Measurements from ENCODE around the gene SNAP29. TPM values are rescaled to one million over a fixed set of nuclear protein-coding genes. Genes with fewer than 3 reads are reported as not detected.

SNAP29 gene
- total and polyA plus RNA-seq, 9 of the 15 experiments (the other 6 are each of a cell fraction or from before 2014, with no cell fraction given) = 19.5 to 250 (median 75.9) TPM

- TF ChIP-seq ARID3B (CRISPR knock-in tag; IDR thresholded peaks at IDR 0.05; ENCODE audit: borderline replicate concordance) (0 out of 2 replicates have a peak, but pooled peaks have one; percentile 28), ZNF184 (CRISPR knock-in tag; IDR thresholded peaks at IDR 0.05) (no peak), POLR2AphosphoS2 (IDR thresholded peaks at IDR 0.05; ENCODE audit: low read length) (no peak)
Measured at GRCh38 chr22:20873214-20873613, 14.4 kb downstream of the SNAP29 start (continued).

- Histone ChIP-seq H3K4me2 (ENCODE audit: insufficient read depth, low read length) (no peak overlapping the region), H3K9me3 (replicated peaks; ENCODE audit: control insufficient read depth, insufficient read depth, low read depth, low read length) (no peaks in the 10 kb centered on the region), H3K36me3 (ENCODE audit: control insufficient read depth, insufficient read depth, low read length) (peaks cover 59% of the 10 kb centered on the region), H3K27me3 (ENCODE audit: control insufficient read depth in 2 of 2, insufficient read depth in 2 of 2, low read length in 2 of 2) (no peaks in the 10 kb centered on the region), H3K27ac (ENCODE audit: extremely low read depth, low read depth, low read length) (no peak overlapping the region), H3K9ac (ENCODE audit: insufficient read depth in 1 of 2, low read depth in 2 of 2, low read length in 2 of 2) (peak overlapping the region in 1 of 2 experiments; percentile 28; a peak in 1 of 4 replicates), H3K9me1 (ENCODE audit: control insufficient read depth, insufficient read depth, low read length) (no peaks in the 10 kb centered on the region), H2AFZ (ENCODE audit: low read depth, low read length) (no peak overlapping the region), H3K4me1 (replicated peaks in 1 of 2; ENCODE audit: control insufficient read depth in 2 of 2, insufficient read depth in 2 of 2, low read length in 2 of 2) (peaks cover 3 to 14% of the 10 kb centered on the region in 2 experiments; a peak in 4 of 5 replicates), H4K20me1 (replicated peaks; ENCODE audit: control insufficient read depth, insufficient read depth, low read length) (no peaks in the 10 kb centered on the region), H3K79me2 (ENCODE audit: control insufficient read depth, insufficient read depth, low read length) (no peaks in the 10 kb centered on the region), H3K4me3 (no peak overlapping the region)
- intact Hi-C loops (cut with micrococcal nuclease) = no loop called here
- WGBS (ENCODE audit: insufficient coverage, low coverage, missing lambda C conversion rate) = 82% methylated on average over 1 of the region's 1 CpG
- 0 out of 2 replicates have a peak, but pooled peaks have one; percentile 81 for TF ChIP-seq HNRNPUL1 (IDR thresholded peaks at IDR 0.05; ENCODE audit: low read length)
- TF ChIP-seq ZNF76 (CRISPR knock-in tag; IDR thresholded peaks at IDR 0.05; ENCODE audit: borderline replicate concordance) = no peak
- peak; percentile 14 for TF ChIP-seq RBBP5 (IDR thresholded peaks at IDR 0.05; ENCODE audit: borderline replicate concordance, insufficient read depth, low read length, poor library complexity, severe bottlenecking)
- TF ChIP-seq NR4A1 (CRISPR knock-in tag; IDR thresholded peaks at IDR 0.05) = no peak
- 0 out of 2 replicates have a peak, but pooled peaks have one; percentile 17 for TF ChIP-seq NR4A1 (tag; IDR thresholded peaks at IDR 0.05)
- POLR2A ChIA-PET = interaction anchor here (0.6 to 13.5 kb wide), 8 partner anchors 8 to 166 kb away, joined by 3 to 172 read pairs (median 6); partner anchors contain the start of genes LZTR1, PI4KA and SNAP29
- CTCF ChIA-PET (ENCODE audit: low intra/inter-chr PET ratio) = no interaction called here
- in situ Hi-C loops (cut with MboI) = no loop called here
- ATAC-seq (peak; percentile 4; the same call in 1 of the 3 replicates), DNase-seq (ENCODE audit: extremely low read depth in 1 of 4, low spot score in 3 of 4) (no peak), FAIRE-seq (no peak)
- no TSS peak for BruUV-seq (replicated peaks)
Measured at GRCh38 chr22:20875296-20875695, 16.5 kb downstream of the SNAP29 start.
